Liver (tissue), 9 donors: ENCODE results near the gene FNIP1. TPM values are rescaled to one million over a fixed set of nuclear protein-coding genes. Genes with fewer than 3 reads are reported as not detected.
A peak's percentile ranks its signal among the peaks of the same experiment; 100 is the strongest.

Source experiments
- DNase-seq: peaks from one replicate; pipeline ENCODE4 v3.0.0-alpha.2; 2017; ENCODE audit warnings: low spot score
- H3K27ac ChIP-seq, 2 donors: one replicate each; pipeline ENCODE4 v1.7.0; 2013; ENCODE audit warnings: inconsistent platforms in 2 of 2, low read length in 2 of 2, control low read depth in 1 of 2, low read depth in 1 of 2, mild to moderate bottlenecking in 1 of 2
- H3K27me3 ChIP-seq, 4 donors: one replicate each; pipeline versions ENCODE4 v1.6.1 to v1.7.0; 2013; ENCODE audit warnings: low read length in 3 of 4, inconsistent platforms in 1 of 4, mild to moderate bottlenecking in 1 of 4, moderate library complexity in 1 of 4; ENCODE audit not compliant: control insufficient read depth in 4 of 4, insufficient read depth in 4 of 4
- H3K36me3 ChIP-seq, 4 donors: one replicate each; pipeline versions ENCODE4 v1.6.1 to v1.7.0; 2013; ENCODE audit warnings: low read length in 3 of 4, mild to moderate bottlenecking in 3 of 4, low read depth in 1 of 4, moderate library complexity in 1 of 4; ENCODE audit not compliant: control insufficient read depth in 4 of 4, insufficient read depth in 3 of 4
- H3K4me1 ChIP-seq, 4 donors: one replicate each; pipeline versions ENCODE4 v1.6.1 to v1.7.0; 2013; ENCODE audit warnings: low read length in 3 of 4, mild to moderate bottlenecking in 3 of 4, moderate library complexity in 1 of 4; ENCODE audit not compliant: control insufficient read depth in 4 of 4, insufficient read depth in 4 of 4
- H3K4me3 ChIP-seq, 3 donors: one replicate each; pipeline versions ENCODE4 v1.6.1 to v1.7.0; 2013; ENCODE audit warnings: low read length in 3 of 3, control low read depth in 1 of 3, low read depth in 1 of 3, mild to moderate bottlenecking in 1 of 3
- H3K9ac ChIP-seq, 2 donors: one replicate each; pipeline ENCODE4 v1.7.0; 2013; ENCODE audit warnings: low read length in 2 of 2, mild to moderate bottlenecking in 2 of 2, moderate library complexity in 2 of 2, control low read depth in 1 of 2, low read depth in 1 of 2
- H3K9me3 ChIP-seq, 4 donors: one replicate each; pipeline versions ENCODE4 v1.6.1 to v1.7.0; 2013; ENCODE audit warnings: low read length in 3 of 4; ENCODE audit not compliant: control insufficient read depth in 4 of 4
- ATF3 ChIP-seq: IDR thresholded peaks from 2 replicates; pipeline ENCODE4 v1.6.1; 2016; ENCODE audit warnings: antibody characterized with exemption
- CTCF ChIP-seq: fragments of 150-350 bp; IDR thresholded peaks from 2 replicates; pipeline ENCODE4 v1.5.1; 2017; ENCODE audit warnings: improper control_type of control experiment, low read depth, low read length; ENCODE audit not compliant: missing input control
- EGR1 ChIP-seq, 2 donors: IDR thresholded peaks; 2 replicates each; pipeline ENCODE4 v1.6.1; 2016 to 2018; ENCODE audit warnings: antibody characterized with exemption in 2 of 2, low read depth in 2 of 2
- FOXA1 ChIP-seq: IDR thresholded peaks from 2 replicates; pipeline ENCODE4 v1.6.1; 2016; ENCODE audit warnings: antibody characterized with exemption
- FOXA2 ChIP-seq: IDR thresholded peaks from 2 replicates; pipeline ENCODE4 v1.6.1; 2016; ENCODE audit warnings: antibody characterized with exemption
- GABPA ChIP-seq, 2 donors: IDR thresholded peaks in 1 of 2; conservative IDR thresholded peaks in 1 of 2; 2 replicates each; pipeline ENCODE4 v1.6.1; 2016; ENCODE audit warnings: antibody characterized with exemption in 2 of 2, mild to moderate bottlenecking in 1 of 2, moderate library complexity in 1 of 2
- HNF4A ChIP-seq, 2 donors: conservative IDR thresholded peaks; 2 replicates each; pipeline ENCODE4 v1.6.1; 2016; ENCODE audit warnings: antibody characterized with exemption in 2 of 2, mild to moderate bottlenecking in 2 of 2
- HNF4G ChIP-seq: IDR thresholded peaks from 2 replicates; pipeline ENCODE4 v1.6.1; 2016; ENCODE audit warnings: antibody characterized with exemption
- JUND ChIP-seq, 2 donors: IDR thresholded peaks; 2 replicates each; pipeline ENCODE4 v1.6.1; 2016; ENCODE audit warnings: antibody characterized with exemption in 2 of 2
- MAX ChIP-seq: IDR thresholded peaks from 2 replicates; pipeline ENCODE4 v1.6.1; 2016; ENCODE audit warnings: antibody characterized with exemption
- NR2F2 ChIP-seq: IDR thresholded peaks from 2 replicates; pipeline ENCODE4 v1.6.1; 2016; ENCODE audit warnings: antibody characterized with exemption
- REST ChIP-seq: IDR thresholded peaks from 2 replicates; pipeline ENCODE4 v1.6.1; 2016; ENCODE audit warnings: antibody characterized with exemption, mild to moderate bottlenecking
- RXRA ChIP-seq, 2 donors: IDR thresholded peaks; 2 replicates each; pipeline ENCODE4 v1.6.1; 2017 to 2018; ENCODE audit warnings: antibody characterized with exemption in 2 of 2, mild to moderate bottlenecking in 1 of 2
- SP1 ChIP-seq: IDR thresholded peaks from 2 replicates; pipeline ENCODE4 v1.6.1; 2018; ENCODE audit warnings: antibody characterized with exemption, mild to moderate bottlenecking
- TAF1 ChIP-seq: conservative IDR thresholded peaks from 2 replicates; pipeline ENCODE4 v1.6.1; 2016; ENCODE audit warnings: antibody characterized with exemption, mild to moderate bottlenecking
- YY1 ChIP-seq: IDR thresholded peaks from 2 replicates; pipeline ENCODE4 v1.6.1; 2016; ENCODE audit warnings: antibody characterized with exemption, mild to moderate bottlenecking
- ZBTB33 ChIP-seq: IDR thresholded peaks from 2 replicates; pipeline ENCODE4 v1.6.1; 2016; ENCODE audit warnings: antibody characterized with exemption
- WGBS: extraction: QIAGEN DNeasy Blood & Tissue Kit; methylation state at CpG from one replicate; pipeline ENCODE4 v1.1.7; 2013; 5-methylcytosine and 5-hydroxymethylcytosine counted together
- polyA plus RNA-seq, 2 donors: library from polyadenylated mRNA; stranded (reverse) in 1 of 2; unstranded in 1 of 2; fragments of 200-250 nt in 1 of 2; fragments of >200 nt in 1 of 2; fragmentation: Nextera tagmentation in 1 of 2; extraction: Ambion mirVana in 1 of 2; gene quantifications; one replicate each; pipeline versions ENCODE4 v1.2.1 to v1.2.3, GENCODE V29; 2013 to 2015
- total RNA-seq, 2 donors: library from RNA; depleted of rRNA; stranded (reverse); fragments of >200 nt; gene quantifications; one replicate each; pipeline ENCODE4 v1.2.3, GENCODE V29; 2014
- donor health status: healthy.
- donor health status: healthy.
- donor health status: healthy.
- donor health status: healthy.
- donor health status: healthy.

The FNIP1 gene
- total and polyA plus RNA-seq, 4 donors, result 3.7 to 34.0 (median 13.8) TPM

GRCh38 chr5:131684051-131684450 is 112.8 kb downstream of the FNIP1 start:
- Histone ChIP-seq H3K27me3 (no peaks in the 10 kb centered on the region), H3K9me3 (no peaks in the 10 kb centered on the region), H3K27ac (no peak overlapping the region), H3K4me1 (peaks cover 3 to 24% (median 16%) of the 10 kb centered on the region in 4 donors), H3K4me3 (no peak overlapping the region), H3K9ac (peak overlapping the region in 1 of 2 donors; percentile 33), H3K36me3 (peaks cover 0 to 5% (median 2%) of the 10 kb centered on the region in 4 donors)
- no peak for DNase-seq
- TF ChIP-seq REST, result no peak
- TF ChIP-seq YY1, result no peak
- TF ChIP-seq GABPA (IDR thresholded peaks at IDR 0.05 in 1 of 2, conservative IDR thresholded peaks at IDR 0.05 in 1 of 2), result no peak
- no peak for TF ChIP-seq FOXA2
- TF ChIP-seq MAX, result no peak
- TF ChIP-seq HNF4G, result no peak
- no peak for TF ChIP-seq EGR1 (IDR thresholded peaks at IDR 0.05; ENCODE audit: low read depth in 2 of 2)
- no peak for TF ChIP-seq SP1
- no peak for TF ChIP-seq TAF1
- no peak for TF ChIP-seq CTCF
- no peak for TF ChIP-seq HNF4A (conservative IDR thresholded peaks at IDR 0.05)
- TF ChIP-seq ZBTB33, result no peak
- TF ChIP-seq ATF3, result no peak
- TF ChIP-seq JUND (IDR thresholded peaks at IDR 0.05), result no peak
- TF ChIP-seq NR2F2, result no peak
- WGBS, result 64% methylated on average over 1 of the region's 1 CpG

GRCh38 chr5:131682826-131683225 is 114.0 kb downstream of the FNIP1 start:
- Histone ChIP-seq H3K9ac (no peak overlapping the region), H3K27ac (no peak overlapping the region), H3K27me3 (no peaks in the 10 kb centered on the region), H3K4me3 (no peak overlapping the region), H3K9me3 (no peaks in the 10 kb centered on the region), H3K36me3 (peaks cover 0 to 7% (median 2%) of the 10 kb centered on the region in 4 donors), H3K4me1 (peaks cover 3 to 24% (median 16%) of the 10 kb centered on the region in 4 donors)
- DNase-seq, result no peak
- no peak for TF ChIP-seq RXRA (IDR thresholded peaks at IDR 0.05)
- TF ChIP-seq REST, result no peak
- no peak for TF ChIP-seq HNF4G
- TF ChIP-seq FOXA1, result no peak
- no peak for TF ChIP-seq FOXA2
- 86% methylated on average over 2 of the region's 2 CpGs for WGBS
